ENCODE results near the gene PFKFB2. TPM values are rescaled to one million over a fixed set of nuclear protein-coding genes. Genes with fewer than 3 reads are reported as not detected.

The PFKFB2 gene
- total and polyA plus RNA-seq, 2 of the 8 experiments (the other 6 are each of a cell fraction or from before 2014, with no cell fraction given): 6.7 to 19.1 TPM

DNA sequence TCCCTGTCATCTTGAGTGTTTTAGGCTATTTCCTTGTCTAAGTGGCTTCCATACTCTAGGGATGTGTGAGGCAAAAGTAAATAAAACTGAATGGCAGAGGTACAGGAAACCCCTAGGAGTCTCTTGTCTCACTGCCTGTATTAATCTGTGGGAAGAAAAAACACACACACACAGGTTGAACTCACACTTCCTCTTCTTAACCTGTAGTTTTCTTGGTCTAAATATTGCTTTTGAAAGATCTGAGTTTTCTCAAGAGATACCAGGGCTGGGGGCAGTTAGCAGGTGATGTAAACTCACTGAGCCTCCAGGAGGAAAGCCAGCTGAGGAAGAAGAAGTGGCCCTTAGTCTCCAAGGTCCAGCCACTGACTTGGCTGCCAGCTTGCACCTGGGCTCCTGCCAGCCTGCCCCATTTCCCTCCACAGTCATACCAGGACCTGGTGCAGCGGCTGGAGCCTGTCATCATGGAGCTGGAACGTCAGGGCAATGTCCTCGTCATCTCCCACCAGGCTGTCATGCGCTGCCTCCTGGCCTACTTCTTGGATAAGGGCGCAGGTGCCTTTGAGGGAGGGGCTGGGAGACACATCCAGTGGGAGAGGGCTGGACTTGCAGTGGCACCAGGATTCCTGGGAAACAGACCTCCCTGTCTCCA is 16.9 kb downstream of the PFKFB2 start:
- peaks cover 2 to 42% (median 23%) of the 10 kb centered on the region in 4 experiments; a peak in 7 of 8 replicates for H3K36me3 ChIP-seq (ENCODE audit: control insufficient read depth in 2 of 4, insufficient read depth in 4 of 4, low read length in 3 of 4)
- H2BK120ac ChIP-seq (replicated peaks; ENCODE audit: low read depth, low read length): no peak overlapping the region
- no peak overlapping the region for H3K14ac ChIP-seq (ENCODE audit: insufficient read length)
- H2AK5ac ChIP-seq (ENCODE audit: low read depth, low read length): no peak overlapping the region
- H4K91ac ChIP-seq (replicated peaks; ENCODE audit: insufficient read length, low read length): no peak overlapping the region
- 0 out of 2 replicates have a peak, but pooled peaks cover 2% of the 10 kb centered on the region for H3K79me1 ChIP-seq (ENCODE audit: low read depth, low read length)
- WGBS, 2 experiments (ENCODE audit: extremely low coverage in 1 of 2, insufficient coverage in 1 of 2, insufficient read length in 1 of 2, insufficient replicate concordance in 2 of 2, low coverage in 1 of 2, low lambda C conversion rate in 2 of 2, missing lambda C conversion rate in 1 of 2): 94% methylated on average over 5 of the region's 5 CpGs; no CpG with 5 or more reads in 1 of the 2 experiments
- no peak overlapping the region for H3K56ac ChIP-seq (replicated peaks; ENCODE audit: insufficient read length, low read depth, low read length)
- H2AFZ ChIP-seq (ENCODE audit: low read length): no peak overlapping the region
- FAIRE-seq (no peak), DNase-seq (ENCODE audit: low read depth in 1 of 2, low spot score in 2 of 2) (no peak)
- no peak overlapping the region for H3K27ac ChIP-seq (ENCODE audit: low read depth, low read length)
- no peak overlapping the region for H2BK15ac ChIP-seq (ENCODE audit: low read length)
- no peaks in the 10 kb centered on the region for H3K79me2 ChIP-seq (ENCODE audit: control insufficient read depth in 1 of 2, insufficient read depth in 2 of 2, low read length in 2 of 2)
- H2BK20ac ChIP-seq (ENCODE audit: low read length): no peak overlapping the region
- H3K9me3 ChIP-seq (ENCODE audit: insufficient read depth in 2 of 2, low read depth in 1 of 2, low read length in 1 of 2): no peaks in the 10 kb centered on the region
- H3K18ac ChIP-seq (ENCODE audit: extremely low read depth, low read length): no peak overlapping the region
- H3K4me1 ChIP-seq (replicated peaks in 1 of 4; ENCODE audit: control insufficient read depth in 3 of 4, insufficient read depth in 4 of 4, low read length in 3 of 4): no peaks in the 10 kb centered on the region
- H4K20me1 ChIP-seq (replicated peaks in 1 of 2; ENCODE audit: control insufficient read depth in 1 of 2, insufficient read depth in 2 of 2, low read length in 2 of 2): peaks cover 0 to 2% of the 10 kb centered on the region in 2 experiments
- no peak overlapping the region for H3K23ac ChIP-seq (ENCODE audit: insufficient read length)
- no peak overlapping the region for H3K4me2 ChIP-seq (ENCODE audit: insufficient read depth in 1 of 2, low read depth in 2 of 2, low read length in 2 of 2)
- H2BK5ac ChIP-seq (ENCODE audit: low read depth, low read length): no peak overlapping the region
- CTCF ChIA-PET (ENCODE audit: partially characterized antibody): interaction anchor here (0.6 to 2.4 kb wide), 8 partner anchors 10 to 534 kb away, joined by 3 to 16 read pairs (median 3); partner anchors contain the start of gene PFKFB2
- no peak overlapping the region for H2BK12ac ChIP-seq (ENCODE audit: low read depth, low read length)
- H3K27me3 ChIP-seq (replicated peaks in 1 of 4; ENCODE audit: control insufficient read depth in 3 of 4, extremely low read depth in 1 of 4, insufficient read depth in 3 of 4, low read length in 3 of 4): no peaks in the 10 kb centered on the region
- H4K8ac ChIP-seq (ENCODE audit: extremely low read depth, insufficient read depth, low read length): no peak overlapping the region
- no peak overlapping the region for H3K9ac ChIP-seq (replicated peaks in 1 of 4; ENCODE audit: extremely low read depth in 1 of 4, low read depth in 3 of 4, low read length in 3 of 4)
- H3K4me3 ChIP-seq (ENCODE audit: extremely low read depth in 1 of 4, insufficient read depth in 2 of 4, low read depth in 3 of 4, low read length in 4 of 4): no peak overlapping the region
- H4K5ac ChIP-seq (ENCODE audit: insufficient read length, low read depth, low read length): no peak overlapping the region
- POLR2A ChIA-PET (ENCODE audit: partially characterized antibody): interaction anchor here (0.8 kb wide), 1 partner anchor 16 kb away, joined by 3 read pairs; the partner anchor contains the start of gene PFKFB2
- no peak overlapping the region for H3K4ac ChIP-seq (replicated peaks; ENCODE audit: insufficient read length, low read depth, low read length)
- H3K23me2 ChIP-seq (ENCODE audit: low read depth, low read length): no peaks in the 10 kb centered on the region
- TF ChIP-seq JUN (IDR thresholded peaks at IDR 0.05; ENCODE audit: low read depth, low read length): no peak
- no peak for TF ChIP-seq CHD1 (IDR thresholded peaks at IDR 0.05; ENCODE audit: low read depth, low read length)
- TF ChIP-seq TAF7 (optimal IDR thresholded peaks at IDR 0.05; ENCODE audit: borderline replicate concordance, low read depth, low read length): no peak
- TF ChIP-seq TAF1 (IDR thresholded peaks at IDR 0.05; ENCODE audit: low read depth, low read length): no peak
- TF ChIP-seq PHF8 (conservative IDR thresholded peaks at IDR 0.05; ENCODE audit: low read depth, low read length): no peak
- no peak for TF ChIP-seq BACH1 (IDR thresholded peaks at IDR 0.05; ENCODE audit: low read length)
- TF ChIP-seq YY1 (IDR thresholded peaks at IDR 0.05; ENCODE audit: low read depth, low read length): no peak
- TF ChIP-seq GTF2F1 (IDR thresholded peaks at IDR 0.05; ENCODE audit: borderline replicate concordance, low read depth, low read length): no peak
- no peak for TF ChIP-seq SIN3A (conservative IDR thresholded peaks at IDR 0.05 in 1 of 2, IDR thresholded peaks at IDR 0.05 in 1 of 2; ENCODE audit: low read depth in 1 of 2, low read length in 2 of 2)
- no peak for TF ChIP-seq RNF2 (IDR thresholded peaks at IDR 0.05; ENCODE audit: borderline replicate concordance, low read depth, low read length, missing control alignments, poor library complexity, severe bottlenecking)
- no peak for TF ChIP-seq SP4 (IDR thresholded peaks at IDR 0.05; ENCODE audit: low read length)

Measured in H1 (cell line).